ENCODE measurements around the gene UPK3BL2. TPM values are rescaled to one million over a fixed set of nuclear protein-coding genes. Genes with fewer than 3 reads are reported as not detected.
A peak's percentile ranks its signal among the peaks of the same experiment; 100 is the strongest.
"Not testable (repeated sequence)": the region's sequence is repeated elsewhere in the genome, so short reads cannot be mapped to it uniquely, and the experiment has no call there.

The UPK3BL2 gene
- total and polyA plus RNA-seq, 2 of the 4 experiments (the other 2 are of a cell fraction), result 0.18 to 5.7 TPM

DNA sequence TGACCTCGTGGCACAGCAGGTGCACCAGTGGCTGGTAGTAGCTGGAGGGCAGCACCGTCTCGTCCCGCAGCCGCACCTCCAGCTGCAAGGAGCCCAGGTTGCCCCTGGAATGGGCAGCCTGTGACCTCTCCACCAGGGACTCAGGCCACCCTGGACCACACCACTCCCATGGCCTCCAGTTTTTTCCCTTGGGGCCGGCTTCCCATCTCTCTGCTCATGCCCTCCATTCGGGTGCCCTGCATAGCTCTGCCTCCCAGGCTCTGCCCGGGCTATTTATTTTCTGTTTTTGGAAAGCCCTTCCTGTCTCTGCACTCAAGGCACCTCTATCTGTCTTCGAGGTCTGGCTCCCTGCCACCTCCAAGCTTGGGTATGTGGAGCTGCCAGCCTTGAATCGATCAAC lies 46.6 kb downstream of the UPK3BL2 start:
- H3K14ac ChIP-seq (replicated peaks; ENCODE audit: low read depth, low read length); CTCF ChIA-PET; H4K5ac ChIP-seq (ENCODE audit: low read depth, low read length); H3K18ac ChIP-seq (ENCODE audit: low read depth, low read length); H2BK5ac ChIP-seq (ENCODE audit: low read depth, low read length, poor library complexity, severe bottlenecking); H3K23ac ChIP-seq (ENCODE audit: low read depth, low read length); H2BK120ac ChIP-seq (ENCODE audit: low read depth, low read length); dilution Hi-C loops (cut with HindIII; ENCODE audit: low sequenced_read_pairs, unreplicated experiment); H3K4me3 ChIP-seq (ENCODE audit: insufficient read depth, low read depth, low read length); H2BK15ac ChIP-seq (ENCODE audit: low read depth, low read length); H3K9ac ChIP-seq (ENCODE audit: low read depth, low read length); H4K8ac ChIP-seq (ENCODE audit: low read depth in 2 of 2, low read length in 2 of 2); H3K36me3 ChIP-seq (ENCODE audit: control insufficient read depth, insufficient read depth, low read length); H3K56ac ChIP-seq (ENCODE audit: extremely low read depth, insufficient read depth, low read length); H2BK20ac ChIP-seq (ENCODE audit: low read depth, low read length); H3K4me1 ChIP-seq (ENCODE audit: control insufficient read depth, insufficient read depth, low read length); H4K20me1 ChIP-seq (ENCODE audit: insufficient read depth, low read length); H3K27me3 ChIP-seq (ENCODE audit: control insufficient read depth, insufficient read depth, low read length); H3K79me1 ChIP-seq (ENCODE audit: low read depth in 1 of 2, low read length in 2 of 2); H2AK9ac ChIP-seq (replicated peaks; ENCODE audit: low read depth, low read length, poor library complexity); DNase-seq; H2AFZ ChIP-seq (replicated peaks; ENCODE audit: low read length, poor library complexity); H3K4me2 ChIP-seq (ENCODE audit: low read depth, low read length); H3K9me1 ChIP-seq (ENCODE audit: insufficient read depth, low read length); H3K27ac ChIP-seq (ENCODE audit: insufficient read depth, low read length); BruUV-seq (replicated peaks); intact Hi-C loops (cut with micrococcal nuclease); H3K4ac ChIP-seq (ENCODE audit: low read depth, low read length); H4K91ac ChIP-seq (ENCODE audit: insufficient read depth, low read depth, low read length); H3K9me3 ChIP-seq (ENCODE audit: control insufficient read depth, insufficient read depth, low read length); in situ Hi-C loops (cut with MboI; ENCODE audit: low sequenced_read_pairs); POLR2A ChIA-PET (ENCODE audit: unreplicated experiment); H2AK5ac ChIP-seq (ENCODE audit: low read depth, low read length): not testable (repeated sequence)
- WGBS, 2 experiments (ENCODE audit: extremely low coverage in 2 of 2, insufficient read length in 1 of 2), result no CpG with 5 or more reads among the region's 10 CpGs
- peak; percentile 7; the same call in 1 of the 2 replicates for ATAC-seq (ENCODE audit: low read depth)

DNA sequence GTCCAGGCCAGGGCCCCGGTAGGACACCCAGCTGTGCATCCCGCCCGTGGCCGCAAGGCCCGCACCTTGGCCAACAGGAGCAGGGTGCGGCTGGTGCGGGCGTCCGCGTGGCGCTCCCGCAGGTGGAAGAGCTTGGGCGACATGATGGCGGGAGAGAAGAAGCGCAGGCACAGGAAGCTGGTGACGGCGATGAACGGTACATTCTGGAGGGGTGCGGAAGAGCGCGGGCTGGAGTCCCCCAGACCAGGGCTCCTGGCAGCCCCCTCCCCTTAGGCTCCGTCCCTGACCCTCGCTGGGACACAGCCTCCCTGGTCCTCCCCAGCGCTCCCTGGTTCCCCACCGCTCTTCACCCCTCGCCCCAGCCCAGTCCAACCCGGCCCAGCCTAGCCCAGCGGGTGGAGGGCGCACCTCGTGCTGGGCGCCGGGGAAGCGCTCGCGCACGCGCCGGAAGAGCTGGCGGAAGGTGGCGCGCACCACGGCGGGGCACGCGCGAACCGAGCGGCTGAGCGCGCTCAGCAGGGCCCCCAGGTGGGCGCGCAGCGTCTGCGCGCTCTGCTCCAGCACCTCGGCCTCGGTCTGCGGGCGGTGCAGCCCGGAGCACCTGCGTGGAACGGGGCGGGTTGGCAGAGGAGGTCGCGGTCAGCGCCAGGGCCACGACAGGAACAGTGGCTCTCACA lies 48.9 kb downstream of the UPK3BL2 start:
- H3K27ac ChIP-seq (ENCODE audit: insufficient read depth, low read length); H2BK5ac ChIP-seq (ENCODE audit: low read depth, low read length, poor library complexity, severe bottlenecking); H4K20me1 ChIP-seq (ENCODE audit: insufficient read depth, low read length); H2BK120ac ChIP-seq (ENCODE audit: low read depth, low read length); H2AFZ ChIP-seq (replicated peaks; ENCODE audit: low read length, poor library complexity); H2AK5ac ChIP-seq (ENCODE audit: low read depth, low read length); H3K18ac ChIP-seq (ENCODE audit: low read depth, low read length); H2BK15ac ChIP-seq (ENCODE audit: low read depth, low read length); H4K5ac ChIP-seq (ENCODE audit: low read depth, low read length); H3K56ac ChIP-seq (ENCODE audit: extremely low read depth, insufficient read depth, low read length); intact Hi-C loops (cut with micrococcal nuclease); dilution Hi-C loops (cut with HindIII; ENCODE audit: low sequenced_read_pairs, unreplicated experiment); H3K9me1 ChIP-seq (ENCODE audit: insufficient read depth, low read length); H2AK9ac ChIP-seq (replicated peaks; ENCODE audit: low read depth, low read length, poor library complexity); H2BK20ac ChIP-seq (ENCODE audit: low read depth, low read length); H3K4ac ChIP-seq (ENCODE audit: low read depth, low read length); H3K79me1 ChIP-seq (ENCODE audit: low read depth in 1 of 2, low read length in 2 of 2); CTCF ChIA-PET; BruUV-seq (replicated peaks); H4K8ac ChIP-seq (ENCODE audit: low read depth in 2 of 2, low read length in 2 of 2); H3K23ac ChIP-seq (ENCODE audit: low read depth, low read length); H3K4me1 ChIP-seq (ENCODE audit: control insufficient read depth, insufficient read depth, low read length); H3K9me3 ChIP-seq (ENCODE audit: control insufficient read depth, insufficient read depth, low read length); H3K4me3 ChIP-seq (ENCODE audit: insufficient read depth, low read depth, low read length); H3K36me3 ChIP-seq (ENCODE audit: control insufficient read depth, insufficient read depth, low read length); H3K9ac ChIP-seq (ENCODE audit: low read depth, low read length); POLR2A ChIA-PET (ENCODE audit: unreplicated experiment); H3K14ac ChIP-seq (replicated peaks; ENCODE audit: low read depth, low read length); H3K4me2 ChIP-seq (ENCODE audit: low read depth, low read length); H3K27me3 ChIP-seq (ENCODE audit: control insufficient read depth, insufficient read depth, low read length); DNase-seq; H4K91ac ChIP-seq (ENCODE audit: insufficient read depth, low read depth, low read length); in situ Hi-C loops (cut with MboI; ENCODE audit: low sequenced_read_pairs): not testable (repeated sequence)
- ATAC-seq (ENCODE audit: low read depth), result peak; percentile 2; the same call in 1 of the 2 replicates
- WGBS, 2 experiments (ENCODE audit: extremely low coverage in 2 of 2, insufficient read length in 1 of 2), result no CpG with 5 or more reads among the region's 67 CpGs
